ENCODE results near the gene KLHDC4.
A peak's percentile ranks its signal among the peaks of the same experiment; 100 is the strongest.

The KLHDC4 gene

DNA sequence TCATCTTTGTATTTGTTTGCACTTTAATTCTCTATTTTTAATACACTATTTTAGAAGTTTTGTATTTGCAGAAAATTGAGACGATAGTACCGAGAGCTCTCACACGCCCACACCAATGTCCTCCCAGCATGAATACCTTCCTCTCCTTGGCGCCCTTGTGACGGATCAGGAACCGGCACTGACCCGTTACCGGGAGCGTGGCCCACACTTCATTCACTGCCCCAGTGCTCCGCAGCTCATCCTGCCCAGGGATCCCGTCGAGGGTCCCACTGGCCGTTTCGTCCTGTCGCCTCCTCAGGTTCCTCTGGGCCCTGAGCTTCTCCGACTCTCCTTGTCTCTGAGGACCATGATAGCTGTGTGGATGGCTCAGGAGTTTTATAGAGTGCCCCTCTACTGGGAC is 50.6 kb downstream of the KLHDC4 start:
- Histone ChIP-seq H3K79me2 (ENCODE audit: control insufficient read depth, insufficient read depth, low read length, poor library complexity) (no peaks in the 10 kb centered on the region), H3K27me3 (ENCODE audit: insufficient read depth, low read length) (no peaks in the 10 kb centered on the region), H3K4me1 (ENCODE audit: control insufficient read depth in 1 of 2, insufficient read depth in 2 of 2, low read length in 2 of 2) (no peaks in the 10 kb centered on the region), H4K12ac (ENCODE audit: low read depth, low read length) (no peak overlapping the region), H2AFZ (ENCODE audit: insufficient read depth, low read length, poor library complexity) (no peak overlapping the region), H3K4ac (ENCODE audit: low read depth, low read length) (no peak overlapping the region), H3K27ac (ENCODE audit: low read depth, low read length) (no peak overlapping the region), H4K8ac (ENCODE audit: low read depth, low read length) (no peak overlapping the region), H3K18ac (ENCODE audit: low read length) (no peak overlapping the region), H4K91ac (ENCODE audit: low read depth, low read length) (no peak overlapping the region), H3K4me3 (ENCODE audit: low read depth, low read length) (no peak overlapping the region), H2BK5ac (ENCODE audit: low read depth, low read length, poor library complexity) (no peak overlapping the region), H3K9me3 (ENCODE audit: insufficient read depth, low read depth, low read length) (peaks cover 5% of the 10 kb centered on the region), H2BK12ac (ENCODE audit: low read length) (no peak overlapping the region), H3K23ac (ENCODE audit: low read length) (no peak overlapping the region), H3K79me1 (ENCODE audit: low read length) (no peaks in the 10 kb centered on the region), H3K4me2 (ENCODE audit: low read length) (no peak overlapping the region), H2AK5ac (ENCODE audit: low read length) (no peak overlapping the region), H2BK120ac (ENCODE audit: insufficient read depth, low read length, poor library complexity) (no peak overlapping the region), H3K9ac (ENCODE audit: low read length) (no peak overlapping the region), H3K36me3 (ENCODE audit: control insufficient read depth in 1 of 2, insufficient read depth in 2 of 2, low read length in 2 of 2) (peaks cover 20 to 26% of the 10 kb centered on the region in 2 experiments), H3K14ac (ENCODE audit: low read length) (no peak overlapping the region)
- DNase-seq: no peak
- no CpG with 5 or more reads among the region's 16 CpGs for WGBS (ENCODE audit: extremely low coverage, insufficient coverage, insufficient read length)

GRCh38 chr16:87713451-87714229 is 52.1 kb downstream of the KLHDC4 start:
- Histone ChIP-seq H2BK12ac (ENCODE audit: low read length) (no peak overlapping the region), H3K9ac (ENCODE audit: low read length) (no peak overlapping the region), H4K12ac (ENCODE audit: low read depth, low read length) (no peak overlapping the region), H3K4me2 (ENCODE audit: low read length) (no peak overlapping the region), H3K18ac (ENCODE audit: low read length) (no peak overlapping the region), H2AFZ (ENCODE audit: insufficient read depth, low read length, poor library complexity) (no peak overlapping the region), H2BK120ac (ENCODE audit: insufficient read depth, low read length, poor library complexity) (no peak overlapping the region), H3K4me1 (ENCODE audit: control insufficient read depth in 1 of 2, insufficient read depth in 2 of 2, low read length in 2 of 2) (no peaks in the 10 kb centered on the region), H3K4me3 (ENCODE audit: low read depth, low read length) (no peak overlapping the region), H2AK5ac (ENCODE audit: low read length) (no peak overlapping the region), H4K91ac (ENCODE audit: low read depth, low read length) (no peak overlapping the region), H4K8ac (ENCODE audit: low read depth, low read length) (no peak overlapping the region), H3K4ac (ENCODE audit: low read depth, low read length) (no peak overlapping the region), H3K14ac (ENCODE audit: low read length) (no peak overlapping the region), H3K9me3 (ENCODE audit: insufficient read depth, low read depth, low read length) (peaks cover 2% of the 10 kb centered on the region), H3K36me3 (ENCODE audit: control insufficient read depth in 1 of 2, insufficient read depth in 2 of 2, low read length in 2 of 2) (peaks cover 27 to 35% of the 10 kb centered on the region in 2 experiments), H2BK5ac (ENCODE audit: low read depth, low read length, poor library complexity) (no peak overlapping the region), H3K23ac (ENCODE audit: low read length) (no peak overlapping the region), H3K79me1 (ENCODE audit: low read length) (no peaks in the 10 kb centered on the region), H3K27me3 (ENCODE audit: insufficient read depth, low read length) (no peaks in the 10 kb centered on the region), H3K27ac (ENCODE audit: low read depth, low read length) (no peak overlapping the region), H3K79me2 (ENCODE audit: control insufficient read depth, insufficient read depth, low read length, poor library complexity) (no peaks in the 10 kb centered on the region)
- no peak for DNase-seq
- WGBS (ENCODE audit: extremely low coverage, insufficient coverage, insufficient read length): no CpG with 5 or more reads among the region's 19 CpGs

DNA sequence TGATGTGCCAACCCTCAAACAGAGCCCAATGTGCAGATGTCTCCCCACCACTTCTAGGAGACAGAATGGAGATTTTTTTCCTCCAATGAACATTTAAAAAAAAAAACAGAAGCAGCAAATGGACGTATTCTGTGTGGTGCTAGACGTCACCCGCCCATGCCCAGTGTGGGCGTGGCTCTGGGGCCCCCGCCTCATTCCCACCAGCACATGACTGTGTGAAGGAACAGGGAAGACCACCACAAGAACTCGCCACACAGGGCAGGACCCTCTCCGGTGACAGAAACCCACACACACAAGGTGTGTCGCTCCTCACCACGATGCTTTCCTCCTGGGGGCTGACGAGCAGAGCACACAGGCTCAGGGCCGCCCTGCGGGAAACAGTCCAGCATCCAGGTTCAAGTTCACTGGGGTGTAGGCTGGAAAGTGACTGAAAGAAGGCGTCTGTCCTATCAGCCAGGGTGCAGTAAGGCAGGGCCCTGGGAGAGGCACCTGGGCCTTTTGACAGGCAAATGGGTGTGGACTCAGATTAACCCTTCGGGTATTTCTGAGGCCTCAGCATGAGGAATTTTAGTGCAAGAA is 53.5 kb downstream of the KLHDC4 start:
- H2AFZ ChIP-seq (ENCODE audit: insufficient read depth, low read length, poor library complexity): no peak overlapping the region
- no peak overlapping the region for H3K4me2 ChIP-seq (ENCODE audit: low read length)
- no peak overlapping the region for H4K8ac ChIP-seq (ENCODE audit: low read depth, low read length)
- H2AK5ac ChIP-seq (ENCODE audit: low read length): no peak overlapping the region
- no peak overlapping the region for H3K9ac ChIP-seq (ENCODE audit: low read length)
- no peak overlapping the region for H2BK5ac ChIP-seq (ENCODE audit: low read depth, low read length, poor library complexity)
- no peak overlapping the region for H4K91ac ChIP-seq (ENCODE audit: low read depth, low read length)
- H3K9me3 ChIP-seq (ENCODE audit: insufficient read depth, low read depth, low read length): peaks cover 2% of the 10 kb centered on the region
- H3K36me3 ChIP-seq (ENCODE audit: control insufficient read depth in 1 of 2, insufficient read depth in 2 of 2, low read length in 2 of 2): peaks cover 40 to 46% of the 10 kb centered on the region in 2 experiments
- H3K79me2 ChIP-seq (ENCODE audit: control insufficient read depth, insufficient read depth, low read length, poor library complexity): no peaks in the 10 kb centered on the region
- DNase-seq: no peak
- no peak overlapping the region for H3K23ac ChIP-seq (ENCODE audit: low read length)
- no peak overlapping the region for H3K14ac ChIP-seq (ENCODE audit: low read length)
- H2BK120ac ChIP-seq (ENCODE audit: insufficient read depth, low read length, poor library complexity): no peak overlapping the region
- H2BK12ac ChIP-seq (ENCODE audit: low read length): no peak overlapping the region
- no peaks in the 10 kb centered on the region for H3K27me3 ChIP-seq (ENCODE audit: insufficient read depth, low read length)
- no peak overlapping the region for H3K4ac ChIP-seq (ENCODE audit: low read depth, low read length)
- peak overlapping the region; percentile 5 for H3K4me3 ChIP-seq (ENCODE audit: low read depth, low read length)
- H4K12ac ChIP-seq (ENCODE audit: low read depth, low read length): no peak overlapping the region
- H3K79me1 ChIP-seq (ENCODE audit: low read length): no peaks in the 10 kb centered on the region
- WGBS (ENCODE audit: extremely low coverage, insufficient coverage, insufficient read length): no CpG with 5 or more reads among the region's 14 CpGs
- no peak overlapping the region for H3K27ac ChIP-seq (ENCODE audit: low read depth, low read length)
- no peaks in the 10 kb centered on the region for H3K4me1 ChIP-seq (ENCODE audit: control insufficient read depth in 1 of 2, insufficient read depth in 2 of 2, low read length in 2 of 2)
- no peak overlapping the region for H3K18ac ChIP-seq (ENCODE audit: low read length)

DNA sequence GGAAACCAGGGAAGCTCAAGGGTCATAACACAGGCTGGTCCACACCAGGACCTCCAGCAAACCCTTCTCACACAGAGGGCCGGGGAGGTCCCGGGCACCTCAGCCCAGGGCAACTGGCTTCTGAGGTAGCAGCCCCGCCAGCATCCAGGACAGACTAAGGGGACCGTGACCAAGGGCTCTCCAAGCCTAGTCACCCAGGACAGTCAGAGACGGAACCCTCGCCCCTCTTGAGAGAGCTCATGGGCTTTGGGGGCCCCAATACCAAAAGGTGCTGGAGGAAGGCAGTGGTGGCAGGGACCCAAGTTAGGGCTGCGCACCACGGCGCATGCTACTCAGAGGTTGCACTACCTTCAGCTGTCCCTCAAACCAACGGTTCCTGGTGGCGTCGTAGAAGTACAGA is 54.9 kb downstream of the KLHDC4 start:
- Histone ChIP-seq H3K9me3 (ENCODE audit: insufficient read depth, low read depth, low read length) (peaks cover 4% of the 10 kb centered on the region), H3K79me2 (ENCODE audit: control insufficient read depth, insufficient read depth, low read length, poor library complexity) (no peaks in the 10 kb centered on the region), H3K27me3 (ENCODE audit: insufficient read depth, low read length) (no peaks in the 10 kb centered on the region), H2BK120ac (ENCODE audit: insufficient read depth, low read length, poor library complexity) (no peak overlapping the region), H2BK12ac (ENCODE audit: low read length) (no peak overlapping the region), H2AFZ (ENCODE audit: insufficient read depth, low read length, poor library complexity) (no peak overlapping the region), H3K79me1 (ENCODE audit: low read length) (no peaks in the 10 kb centered on the region), H3K4ac (ENCODE audit: low read depth, low read length) (no peak overlapping the region), H2AK5ac (ENCODE audit: low read length) (no peak overlapping the region), H3K23ac (ENCODE audit: low read length) (no peak overlapping the region), H3K36me3 (ENCODE audit: control insufficient read depth in 1 of 2, insufficient read depth in 2 of 2, low read length in 2 of 2) (peaks cover 45 to 50% of the 10 kb centered on the region in 2 experiments), H3K4me3 (ENCODE audit: low read depth, low read length) (no peak overlapping the region), H3K18ac (ENCODE audit: low read length) (no peak overlapping the region), H4K8ac (ENCODE audit: low read depth, low read length) (no peak overlapping the region), H3K27ac (ENCODE audit: low read depth, low read length) (no peak overlapping the region), H4K91ac (ENCODE audit: low read depth, low read length) (no peak overlapping the region), H3K4me1 (ENCODE audit: control insufficient read depth in 1 of 2, insufficient read depth in 2 of 2, low read length in 2 of 2) (no peaks in the 10 kb centered on the region), H3K9ac (ENCODE audit: low read length) (no peak overlapping the region), H3K14ac (ENCODE audit: low read length) (no peak overlapping the region), H4K12ac (ENCODE audit: low read depth, low read length) (no peak overlapping the region), H3K4me2 (ENCODE audit: low read length) (no peak overlapping the region), H2BK5ac (ENCODE audit: low read depth, low read length, poor library complexity) (no peak overlapping the region)
- DNase-seq: no peak
- no CpG with 5 or more reads among the region's 12 CpGs for WGBS (ENCODE audit: extremely low coverage, insufficient coverage, insufficient read length)

Data from trophoblast cell (in vitro differentiated cells and primary cell).